ENCODE data around the gene KRT83.
A peak's percentile ranks its signal among the peaks of the same experiment; 100 is the strongest.
"Not testable (repeated sequence)": the region's sequence is repeated elsewhere in the genome, so short reads cannot be mapped to it uniquely, and the experiment has no call there.

The KRT83 gene

GRCh38 chr12:52332381-52332780 is 11.2 kb upstream of the KRT83 start:
- DNase-seq (ENCODE audit: low spot score), result no peak

- DNase-seq (ENCODE audit: low spot score), result no peak
Observed at GRCh38 chr12:52331833-52332232, 10.6 kb upstream of the KRT83 start.

- no peak for DNase-seq (ENCODE audit: low spot score)
Observed at GRCh38 chr12:52331039-52331438, 9.8 kb upstream of the KRT83 start.

- DNase-seq (ENCODE audit: low spot score), result no peak
Observed at GRCh38 chr12:52327830-52328500, 6.8 kb upstream of the KRT83 start.

- peak; percentile 94 for DNase-seq (ENCODE audit: low spot score)
Observed at GRCh38 chr12:52327052-52327829, 6.0 kb upstream of the KRT83 start.

- no peak for DNase-seq (ENCODE audit: low spot score)
Observed at GRCh38 chr12:52324153-52324444, 2.9 kb upstream of the KRT83 start.

- DNase-seq (ENCODE audit: low spot score), result no peak
Observed at GRCh38 chr12:52323416-52324152, 2.4 kb upstream of the KRT83 start.

GRCh38 chr12:52323001-52323400 is 1.8 kb upstream of the KRT83 start:
- DNase-seq (ENCODE audit: low spot score), result no peak

- DNase-seq (ENCODE audit: low spot score), result no peak
Observed at GRCh38 chr12:52322069-52322468, 871 bp upstream of the KRT83 start.

- no peak for DNase-seq (ENCODE audit: low spot score)
Observed at GRCh38 chr12:52321418-52321817, 220 bp upstream of the KRT83 start.

GRCh38 chr12:52319097-52319496 is 2.1 kb downstream of the KRT83 start:
- no peak for DNase-seq (ENCODE audit: low spot score)

GRCh38 chr12:52318241-52318990 is 2.8 kb downstream of the KRT83 start:
- no peak for DNase-seq (ENCODE audit: low spot score)

GRCh38 chr12:52317468-52318052 is 3.6 kb downstream of the KRT83 start:
- no peak for DNase-seq (ENCODE audit: low spot score)

GRCh38 chr12:52316701-52317100 is 4.5 kb downstream of the KRT83 start:
- DNase-seq (ENCODE audit: low spot score), result no peak

- DNase-seq (ENCODE audit: low spot score), result no peak
Observed at GRCh38 chr12:52316290-52316689, 4.9 kb downstream of the KRT83 start.

GRCh38 chr12:52315721-52316120 is 5.5 kb downstream of the KRT83 start:
- DNase-seq (ENCODE audit: low spot score), result not testable (repeated sequence)

- no peak for DNase-seq (ENCODE audit: low spot score)
Observed at GRCh38 chr12:52314511-52314910, 6.7 kb downstream of the KRT83 start.

- no peak for DNase-seq (ENCODE audit: low spot score)
Observed at GRCh38 chr12:52313926-52314325, 7.3 kb downstream of the KRT83 start.

- no peak for DNase-seq (ENCODE audit: low spot score)
Observed at GRCh38 chr12:52313461-52313860, 7.7 kb downstream of the KRT83 start.

- no peak for DNase-seq (ENCODE audit: low spot score)
Observed at GRCh38 chr12:52312086-52312485, 9.1 kb downstream of the KRT83 start.

GRCh38 chr12:52311285-52311648 is 9.9 kb downstream of the KRT83 start:
- DNase-seq (ENCODE audit: low spot score), result peak; percentile 43

- peak; percentile 78 for DNase-seq (ENCODE audit: low spot score)
Observed at GRCh38 chr12:52310622-52311284, 10.4 kb downstream of the KRT83 start.
